Measurements from ENCODE around the gene CCDC146. TPM values are rescaled to one million over a fixed set of nuclear protein-coding genes. Genes with fewer than 3 reads are reported as not detected.
A peak's percentile ranks its signal among the peaks of the same experiment; 100 is the strongest.
"Not testable (repeated sequence)": the region's sequence is repeated elsewhere in the genome, so short reads cannot be mapped to it uniquely, and the experiment has no call there.

Gene CCDC146
- total RNA-seq, 1 donor from 2014 or later: 2.1 TPM

GRCh38 chr7:77157446-77157845 lies 35.0 kb downstream of the CCDC146 start:
- no peaks in the 10 kb centered on the region for H3K27me3 ChIP-seq (ENCODE audit: control insufficient read depth, insufficient read depth, low read length)
- no peak overlapping the region for H3K4me3 ChIP-seq (ENCODE audit: low read depth, low read length)
- DNase-seq (ENCODE audit: low read depth): peak; percentile 33
- no peak for FAIRE-seq
- H3K36me3 ChIP-seq (ENCODE audit: control insufficient read depth, insufficient read depth, low read length): no peaks in the 10 kb centered on the region
- TF ChIP-seq CTCF (IDR thresholded peaks at IDR 0.05; ENCODE audit: insufficient read depth, low read length, severe bottlenecking): no peak

- not testable (repeated sequence) for FAIRE-seq; DNase-seq (ENCODE audit: low read depth); H3K4me3 ChIP-seq (ENCODE audit: low read depth, low read length); H3K27me3 ChIP-seq (ENCODE audit: control insufficient read depth, insufficient read depth, low read length); H3K36me3 ChIP-seq (ENCODE audit: control insufficient read depth, insufficient read depth, low read length)
Measured at GRCh38 chr7:77171073-77171472, 48.7 kb downstream of the CCDC146 start.

GRCh38 chr7:77172437-77173172 lies 50.2 kb downstream of the CCDC146 start:
- H3K27me3 ChIP-seq (ENCODE audit: control insufficient read depth, insufficient read depth, low read length); H3K36me3 ChIP-seq (ENCODE audit: control insufficient read depth, insufficient read depth, low read length); DNase-seq (ENCODE audit: low read depth); H3K4me3 ChIP-seq (ENCODE audit: low read depth, low read length); FAIRE-seq: not testable (repeated sequence)

GRCh38 chr7:77174418-77174817 lies 52.0 kb downstream of the CCDC146 start:
- not testable (repeated sequence) for H3K4me3 ChIP-seq (ENCODE audit: low read depth, low read length); H3K27me3 ChIP-seq (ENCODE audit: control insufficient read depth, insufficient read depth, low read length); FAIRE-seq; DNase-seq (ENCODE audit: low read depth); H3K36me3 ChIP-seq (ENCODE audit: control insufficient read depth, insufficient read depth, low read length)

- not testable (repeated sequence) for DNase-seq (ENCODE audit: low read depth); H3K27me3 ChIP-seq (ENCODE audit: control insufficient read depth, insufficient read depth, low read length); FAIRE-seq; H3K4me3 ChIP-seq (ENCODE audit: low read depth, low read length); H3K36me3 ChIP-seq (ENCODE audit: control insufficient read depth, insufficient read depth, low read length)
Measured at GRCh38 chr7:77175274-77175800, 52.9 kb downstream of the CCDC146 start.

- not testable (repeated sequence) for H3K27me3 ChIP-seq (ENCODE audit: control insufficient read depth, insufficient read depth, low read length); FAIRE-seq; H3K36me3 ChIP-seq (ENCODE audit: control insufficient read depth, insufficient read depth, low read length); H3K4me3 ChIP-seq (ENCODE audit: low read depth, low read length)
- DNase-seq (ENCODE audit: low read depth): peak; percentile 9
Measured at GRCh38 chr7:77177321-77177904, 55.0 kb downstream of the CCDC146 start.

- FAIRE-seq; H3K4me3 ChIP-seq (ENCODE audit: low read depth, low read length); H3K36me3 ChIP-seq (ENCODE audit: control insufficient read depth, insufficient read depth, low read length); H3K27me3 ChIP-seq (ENCODE audit: control insufficient read depth, insufficient read depth, low read length); DNase-seq (ENCODE audit: low read depth): not testable (repeated sequence)
Measured at GRCh38 chr7:77178024-77178423, 55.6 kb downstream of the CCDC146 start.

GRCh38 chr7:77181015-77181595 lies 58.7 kb downstream of the CCDC146 start:
- Histone ChIP-seq H3K4me3 (ENCODE audit: low read depth, low read length) (no peak overlapping the region), H3K36me3 (ENCODE audit: control insufficient read depth, insufficient read depth, low read length) (no peaks in the 10 kb centered on the region), H3K27me3 (ENCODE audit: control insufficient read depth, insufficient read depth, low read length) (no peaks in the 10 kb centered on the region)
- FAIRE-seq (no peak), DNase-seq (ENCODE audit: low read depth) (no peak)
- no peak for TF ChIP-seq CTCF (IDR thresholded peaks at IDR 0.05; ENCODE audit: insufficient read depth, low read length, severe bottlenecking)
